ENCODE data around the gene CDH5. TPM values are rescaled to one million over a fixed set of nuclear protein-coding genes. Genes with fewer than 3 reads are reported as not detected.

The CDH5 gene
- polyA plus RNA-seq, 1 of the 3 experiments (the other 2 are of a cell fraction), result not detected

DNA sequence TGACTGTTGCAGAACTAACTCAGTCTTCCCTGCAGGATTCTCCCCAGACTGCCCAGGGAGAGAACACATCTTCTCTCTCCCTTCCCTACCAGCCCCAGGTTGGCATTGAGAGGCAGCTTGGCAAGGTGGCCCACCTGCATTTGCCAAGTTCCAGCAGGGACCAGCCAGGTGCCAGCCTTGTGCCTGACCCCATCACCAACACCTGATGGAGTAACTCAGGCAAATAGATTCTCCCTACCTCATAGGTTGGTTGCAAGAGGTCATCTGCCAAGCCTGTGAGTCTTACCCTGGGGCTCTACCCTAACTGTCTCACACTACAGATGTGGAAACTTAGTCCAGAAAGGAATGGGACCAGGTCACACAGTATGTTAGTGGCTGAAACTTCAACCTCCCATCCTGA, 81.0 kb downstream of the CDH5 start:
- H3K27ac ChIP-seq (ENCODE audit: low read depth in 2 of 2, low read length in 1 of 2), result no peak overlapping the region
- H3K4me1 ChIP-seq (ENCODE audit: control insufficient read depth in 1 of 2, insufficient read depth in 2 of 2, low read depth in 1 of 2, low read length in 1 of 2), result no peaks in the 10 kb centered on the region
- no peak overlapping the region for H2AFZ ChIP-seq (ENCODE audit: low read depth)
- H3F3A ChIP-seq (replicated peaks; ENCODE audit: insufficient read depth), result no peaks in the 10 kb centered on the region
- TF ChIP-seq GATA2 (CRISPR knock-in tag; IDR thresholded peaks at IDR 0.05) (no peak), REST (IDR thresholded peaks at IDR 0.05; ENCODE audit: low read depth, low read length) (no peak), MXI1 (IDR thresholded peaks at IDR 0.05; ENCODE audit: low read depth, low read length) (no peak), CHD2 (IDR thresholded peaks at IDR 0.05; ENCODE audit: low read length, partially characterized antibody) (no peak), TEAD4 (IDR thresholded peaks at IDR 0.05; ENCODE audit: borderline replicate concordance, insufficient read depth) (no peak), RCOR1 (IDR thresholded peaks at IDR 0.05; ENCODE audit: low read length) (no peak), SMC3 (IDR thresholded peaks at IDR 0.05; ENCODE audit: low read depth, low read length) (no peak), SIN3A (IDR thresholded peaks at IDR 0.05; ENCODE audit: borderline replicate concordance, low read depth, low read length) (no peak)
- TF ChIP-seq, protein P1, sequence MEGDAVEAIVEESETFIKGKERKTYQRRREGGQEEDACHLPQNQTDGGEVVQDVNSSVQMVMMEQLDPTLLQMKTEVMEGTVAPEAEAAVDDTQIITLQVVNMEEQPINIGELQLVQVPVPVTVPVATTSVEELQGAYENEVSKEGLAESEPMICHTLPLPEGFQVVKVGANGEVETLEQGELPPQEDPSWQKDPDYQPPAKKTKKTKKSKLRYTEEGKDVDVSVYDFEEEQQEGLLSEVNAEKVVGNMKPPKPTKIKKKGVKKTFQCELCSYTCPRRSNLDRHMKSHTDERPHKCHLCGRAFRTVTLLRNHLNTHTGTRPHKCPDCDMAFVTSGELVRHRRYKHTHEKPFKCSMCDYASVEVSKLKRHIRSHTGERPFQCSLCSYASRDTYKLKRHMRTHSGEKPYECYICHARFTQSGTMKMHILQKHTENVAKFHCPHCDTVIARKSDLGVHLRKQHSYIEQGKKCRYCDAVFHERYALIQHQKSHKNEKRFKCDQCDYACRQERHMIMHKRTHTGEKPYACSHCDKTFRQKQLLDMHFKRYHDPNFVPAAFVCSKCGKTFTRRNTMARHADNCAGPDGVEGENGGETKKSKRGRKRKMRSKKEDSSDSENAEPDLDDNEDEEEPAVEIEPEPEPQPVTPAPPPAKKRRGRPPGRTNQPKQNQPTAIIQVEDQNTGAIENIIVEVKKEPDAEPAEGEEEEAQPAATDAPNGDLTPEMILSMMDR (IDR thresholded peaks at IDR 0.05), result no peak
- TF ChIP-seq, protein P2, sequence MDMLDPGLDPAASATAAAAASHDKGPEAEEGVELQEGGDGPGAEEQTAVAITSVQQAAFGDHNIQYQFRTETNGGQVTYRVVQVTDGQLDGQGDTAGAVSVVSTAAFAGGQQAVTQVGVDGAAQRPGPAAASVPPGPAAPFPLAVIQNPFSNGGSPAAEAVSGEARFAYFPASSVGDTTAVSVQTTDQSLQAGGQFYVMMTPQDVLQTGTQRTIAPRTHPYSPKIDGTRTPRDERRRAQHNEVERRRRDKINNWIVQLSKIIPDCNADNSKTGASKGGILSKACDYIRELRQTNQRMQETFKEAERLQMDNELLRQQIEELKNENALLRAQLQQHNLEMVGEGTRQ (IDR thresholded peaks at IDR 0.05; ENCODE audit: borderline replicate concordance, low read depth, low read length), result no peak
- TF ChIP-seq, protein P3, sequence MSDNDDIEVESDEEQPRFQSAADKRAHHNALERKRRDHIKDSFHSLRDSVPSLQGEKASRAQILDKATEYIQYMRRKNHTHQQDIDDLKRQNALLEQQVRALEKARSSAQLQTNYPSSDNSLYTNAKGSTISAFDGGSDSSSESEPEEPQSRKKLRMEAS (IDR thresholded peaks at IDR 0.05; ENCODE audit: low read depth), result no peak
- no peaks in the 10 kb centered on the region for H3K9me3 ChIP-seq
- no peak overlapping the region for H3K4me3 ChIP-seq (ENCODE audit: low read depth in 2 of 2, low read length in 1 of 2)
- no peaks in the 10 kb centered on the region for H4K20me1 ChIP-seq (ENCODE audit: insufficient read depth)
- no peak for DNase-seq
- H3K4me2 ChIP-seq, result no peak overlapping the region
- H3K9ac ChIP-seq, result no peak overlapping the region
- H3K79me2 ChIP-seq (ENCODE audit: insufficient read depth), result no peaks in the 10 kb centered on the region
- ChIA-PET POLR2A (no interaction called here), CTCF (no interaction called here)
- no peaks in the 10 kb centered on the region for H3K36me3 ChIP-seq (replicated peaks in 1 of 2; ENCODE audit: control insufficient read depth in 1 of 2, insufficient read depth in 2 of 2, low read length in 1 of 2)
- no peaks in the 10 kb centered on the region for H3K9me2 ChIP-seq
- peaks cover 6% of the 10 kb centered on the region; the same call in 1 of the 2 replicates for H3K27me3 ChIP-seq (ENCODE audit: insufficient read depth)
